Motor neuron (in vitro differentiated cells): Measurements from ENCODE around the gene NPC2. TPM values are rescaled to one million over a fixed set of nuclear protein-coding genes. Genes with fewer than 3 reads are reported as not detected.

ENCODE experiments used
- ATAC-seq, 8 experiments: fragments of 200-7000 bp; cut with Tn5 transposase; replicated peaks in 6 of 8; 2 replicates each; pipeline ENCODE4 v1.8.0; 2021; ENCODE audit warnings: mild to moderate bottlenecking in 8 of 8, moderate library complexity in 8 of 8
- H3K27ac ChIP-seq, 2 donors: fragments of 250-450 bp; sonication (Bioruptor Pico); 2 replicates each; pipeline ENCODE4 v1.9.0; 2021; ENCODE audit warnings: antibody characterized with exemption in 2 of 2, mild to moderate bottlenecking in 2 of 2, moderate library complexity in 1 of 2
- H3K4me1 ChIP-seq, 2 donors: fragments of 250-450 bp; sonication (Bioruptor Pico); replicated peaks in 1 of 2; 2 replicates each; pipeline ENCODE4 v1.6.1; 2021; ENCODE audit warnings: antibody characterized with exemption in 2 of 2, mild to moderate bottlenecking in 2 of 2, moderate library complexity in 1 of 2
- H3K4me3 ChIP-seq, 5 donors: fragments of 250-450 bp; sonication (Bioruptor Pico); 2 replicates each; pipeline ENCODE4 v1.9.0; 2021; ENCODE audit warnings: antibody characterized with exemption in 5 of 5, mild to moderate bottlenecking in 5 of 5, moderate library complexity in 4 of 5
- WGBS, 10 experiments: fragments of 450-650 bp; shearing (Covaris generic); methylation state at CpG; one replicate each; pipeline ENCODE4 v1.0.0; 2022; 5-methylcytosine and 5-hydroxymethylcytosine counted together
- in situ Hi-C, 9 experiments: fragments of 400-800 bp; cut with MboI; loops; one replicate each; pipeline ENCODE4 v1.15.0; 2021; ENCODE audit warnings: low sequenced_read_pairs in 9 of 9, low pct_unique_long_range_greater_than_20kb in 2 of 9; ENCODE audit not compliant: unreplicated experiment in 9 of 9
- total RNA-seq, 8 experiments: library from RNA; unstranded; fragments of 300-600 nt; gene quantifications; 2 replicates each; pipeline versions ENCODE4 v1.2.3 to v1.2.4, GENCODE V29; 2022

The NPC2 gene
- total RNA-seq, 8 experiments from 2014 or later: 37.5 to 219 (median 56.2) TPM

GRCh38 chr14:74507085-74507484, 14.0 kb upstream of the NPC2 start:
- in situ Hi-C loops: loop anchor here in 1 of 9 experiments (25.0 kb wide), 1 partner anchor 105 kb away; the partner anchor contains the start of gene LTBP2
- 34 to 100% (median 70%) methylated on average over 1 to 7 of the region's 8 CpGs; no CpG with 5 or more reads in 3 of the 10 experiments for WGBS, 10 experiments
- H3K4me1 ChIP-seq: peaks cover 31 to 37% of the 10 kb centered on the region in 2 donors
- no peak overlapping the region for H3K27ac ChIP-seq
- ATAC-seq: no peak
- H3K4me3 ChIP-seq: no peak overlapping the region

GRCh38 chr14:74506411-74506851, 13.3 kb upstream of the NPC2 start:
- H3K4me1 ChIP-seq: peaks cover 34 to 44% of the 10 kb centered on the region in 2 donors
- in situ Hi-C loops: loop anchor here in 1 of 9 experiments (25.0 kb wide), 1 partner anchor 106 kb away; the partner anchor contains the start of gene LTBP2
- 75 to 100% (median 83%) methylated on average over 1 to 7 of the region's 13 CpGs; no CpG with 5 or more reads in 6 of the 10 experiments for WGBS, 10 experiments
- no peak overlapping the region for H3K4me3 ChIP-seq
- no peak overlapping the region for H3K27ac ChIP-seq
- ATAC-seq: no peak

- no peak for ATAC-seq
- Histone ChIP-seq H3K4me3 (no peak overlapping the region), H3K4me1 (peaks cover 31 to 44% of the 10 kb centered on the region in 2 donors), H3K27ac (no peak overlapping the region)
- 40 to 100% (median 95%) methylated on average over 1 to 4 of the region's 17 CpGs; no CpG with 5 or more reads in 6 of the 10 experiments for WGBS, 10 experiments
- in situ Hi-C loops: loop anchor here in 1 of 9 experiments (25.0 kb wide), 1 partner anchor 106 kb away; the partner anchor contains the start of gene LTBP2
Measured at GRCh38 chr14:74505831-74506230, 12.7 kb upstream of the NPC2 start.

- ATAC-seq: no peak
- in situ Hi-C loops: loop anchor here in 1 of 9 experiments (25.0 kb wide), 1 partner anchor 107 kb away; the partner anchor contains the start of gene LTBP2
- Histone ChIP-seq H3K27ac (no peak overlapping the region), H3K4me1 (peaks cover 24 to 40% of the 10 kb centered on the region in 2 donors), H3K4me3 (no peak overlapping the region)
- 0 to 100% (median 92%) methylated on average over 1 to 6 of the region's 20 CpGs; no CpG with 5 or more reads in 4 of the 10 experiments for WGBS, 10 experiments
Measured at GRCh38 chr14:74504874-74505720, 12.0 kb upstream of the NPC2 start.

- no peak for ATAC-seq
- in situ Hi-C loops: loop anchor here in 1 of 9 experiments (25.0 kb wide), 1 partner anchor 108 kb away; the partner anchor contains the start of gene LTBP2
- Histone ChIP-seq H3K4me3 (no peak overlapping the region), H3K4me1 (peaks cover 18 to 34% of the 10 kb centered on the region in 2 donors), H3K27ac (no peak overlapping the region)
- WGBS, 10 experiments: 60 to 100% (median 77%) methylated on average over 1 to 4 of the region's 4 CpGs; no CpG with 5 or more reads in 5 of the 10 experiments
Measured at GRCh38 chr14:74504412-74504811, 11.3 kb upstream of the NPC2 start.

- no peak for ATAC-seq
- Histone ChIP-seq H3K4me1 (peaks cover 18 to 30% of the 10 kb centered on the region in 2 donors), H3K27ac (no peak overlapping the region), H3K4me3 (no peak overlapping the region)
- in situ Hi-C loops: loop anchor here in 1 of 9 experiments (25.0 kb wide), 1 partner anchor 108 kb away; the partner anchor contains the start of gene LTBP2
- 86 to 100% (median 95%) methylated on average over 2 to 3 of the region's 12 CpGs; no CpG with 5 or more reads in 6 of the 10 experiments for WGBS, 10 experiments
Measured at GRCh38 chr14:74503938-74504335, 10.8 kb upstream of the NPC2 start.

- Histone ChIP-seq H3K4me3 (no peak overlapping the region), H3K4me1 (peaks cover 18 to 30% of the 10 kb centered on the region in 2 donors), H3K27ac (no peak overlapping the region)
- no peak for ATAC-seq
- in situ Hi-C loops: loop anchor here in 1 of 9 experiments (25.0 kb wide), 1 partner anchor 109 kb away; the partner anchor contains the start of gene LTBP2
- 71 to 73% methylated on average over 3 of the region's 14 CpGs; no CpG with 5 or more reads in 8 of the 10 experiments for WGBS, 10 experiments
Measured at GRCh38 chr14:74503291-74503937, 10.3 kb upstream of the NPC2 start.

- in situ Hi-C loops: loop anchor here in 1 of 9 experiments (25.0 kb wide), 1 partner anchor 110 kb away; the partner anchor contains the start of gene LTBP2
- peak in 6 of 8 experiments; percentile 20 to 80 (median 52) for ATAC-seq
- peaks cover 14 to 25% of the 10 kb centered on the region in 2 donors for H3K4me1 ChIP-seq
- H3K27ac ChIP-seq: no peak overlapping the region
- WGBS, 10 experiments: 27 to 100% (median 68%) methylated on average over 2 to 11 of the region's 21 CpGs; no CpG with 5 or more reads in 3 of the 10 experiments
- no peak overlapping the region for H3K4me3 ChIP-seq
Measured at GRCh38 chr14:74502236-74503019, 9.3 kb upstream of the NPC2 start.

- in situ Hi-C loops: loop anchor here in 1 of 9 experiments (25.0 kb wide), 1 partner anchor 111 kb away; the partner anchor contains the start of gene LTBP2
- WGBS, 10 experiments: 20 to 100% (median 75%) methylated on average over 1 to 5 of the region's 5 CpGs; no CpG with 5 or more reads in 5 of the 10 experiments
- H3K4me1 ChIP-seq: peaks cover 8 to 18% of the 10 kb centered on the region in 2 donors
- H3K4me3 ChIP-seq: no peak overlapping the region
- ATAC-seq: no peak
- no peak overlapping the region for H3K27ac ChIP-seq
Measured at GRCh38 chr14:74501691-74502090, 8.6 kb upstream of the NPC2 start.

- WGBS, 10 experiments: 0 to 81% (median 57%) methylated on average over 2 to 14 of the region's 16 CpGs; no CpG with 5 or more reads in 4 of the 10 experiments
- Histone ChIP-seq H3K4me1 (peaks cover 7 to 16% of the 10 kb centered on the region in 2 donors), H3K27ac (no peak overlapping the region), H3K4me3 (no peak overlapping the region)
- peak; percentile 71 to 85 (median 78) for ATAC-seq
- in situ Hi-C loops: loop anchor here in 1 of 9 experiments (25.0 kb wide), 1 partner anchor 111 kb away; the partner anchor contains the start of gene LTBP2
Measured at GRCh38 chr14:74501135-74501614, 8.1 kb upstream of the NPC2 start.

- in situ Hi-C loops: loop anchor here in 1 of 9 experiments (25.0 kb wide), 1 partner anchor 112 kb away; the partner anchor contains the start of gene LTBP2
- Histone ChIP-seq H3K4me3 (no peak overlapping the region), H3K27ac (no peak overlapping the region), H3K4me1 (peaks cover 7 to 16% of the 10 kb centered on the region in 2 donors)
- ATAC-seq: peak in 7 of 8 experiments; percentile 19 to 80 (median 76)
- WGBS, 10 experiments: 67 to 100% (median 90%) methylated on average over 1 to 5 of the region's 10 CpGs; no CpG with 5 or more reads in 4 of the 10 experiments
Measured at GRCh38 chr14:74500417-74501134, 7.5 kb upstream of the NPC2 start.
